T-helper 1 cell (primary cell): ENCODE measurements around the gene ARHGEF17.
"Not testable (repeated sequence)": the region's sequence is repeated elsewhere in the genome, so short reads cannot be mapped to it uniquely, and the experiment has no call there.

Experiments used
- DNase-seq, 5 donors: peaks; one replicate each; pipeline ENCODE4 v3.0.0-alpha.2; 2012 to 2020
- total RNA-seq, 4 donors: gene quantifications; one replicate each; lab custom pipeline; 2026; lab: John Stamatoyannopoulos, UW

Gene ARHGEF17
- 0 to 0.24 (median 0.19) reads per million in 4 donors for total RNA-seq

DNA sequence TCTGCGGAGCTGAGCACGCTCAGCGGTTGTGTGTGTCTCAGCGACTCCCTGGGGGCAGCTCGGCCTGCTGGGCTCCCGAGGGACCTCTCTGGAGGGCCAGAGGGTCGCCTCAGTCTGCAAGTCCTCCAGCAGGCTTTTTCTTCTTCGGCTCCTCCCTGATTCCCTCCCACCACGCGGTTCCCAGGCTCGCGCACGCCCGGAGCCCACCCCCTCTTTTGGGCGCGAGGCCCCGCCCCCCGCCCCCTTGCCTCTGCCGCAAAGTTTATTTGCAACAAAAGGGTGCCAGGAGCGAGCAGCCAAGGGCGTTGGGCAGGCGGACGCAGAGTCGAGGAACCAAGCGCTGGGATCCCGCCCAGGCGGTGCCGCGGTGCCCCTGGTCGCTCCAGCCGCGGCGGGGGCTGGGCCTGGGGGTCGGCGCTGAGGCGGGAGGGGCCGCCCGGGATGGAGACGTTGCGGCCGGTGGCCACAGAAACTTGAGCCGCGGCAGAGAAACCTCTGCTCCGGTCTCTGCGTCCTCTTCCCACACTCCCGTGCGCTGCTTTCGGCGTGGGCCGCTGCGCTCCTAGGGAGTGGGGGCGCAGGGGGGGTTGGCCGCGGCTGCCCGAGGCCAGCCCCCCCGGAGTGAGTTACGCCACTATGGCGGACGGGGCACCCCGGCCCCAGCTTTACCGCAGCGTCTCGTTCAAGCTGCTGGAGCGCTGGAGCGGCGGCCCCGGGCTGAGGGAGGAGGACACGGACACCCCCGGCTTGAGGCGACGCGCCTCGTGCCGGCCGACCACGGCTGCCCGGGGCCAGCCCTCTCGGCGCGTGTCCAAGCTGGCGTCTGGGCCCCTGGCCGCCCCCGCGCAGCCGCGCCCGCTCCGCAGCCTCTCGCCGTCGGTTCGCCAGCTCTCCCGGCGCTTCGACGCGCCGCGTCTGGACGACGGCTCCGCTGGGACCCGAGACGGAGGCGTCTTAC, at the start of gene ARHGEF17:
TSS of gene ARHGEF17 (plus strand) at position 274 of the 958 bp plus-strand sequence. CDS start at position 637, 363 bp downstream.
- peak in 2 of 5 donors; percentile 21 to 26 for DNase-seq

GRCh38 chr11:73259406-73260126, 48.5 kb upstream of the ARHGEF17 start:
- DNase-seq, result no peak

- no peak for DNase-seq
Measured at GRCh38 chr11:73260127-73260457, 48.0 kb upstream of the ARHGEF17 start.

DNA sequence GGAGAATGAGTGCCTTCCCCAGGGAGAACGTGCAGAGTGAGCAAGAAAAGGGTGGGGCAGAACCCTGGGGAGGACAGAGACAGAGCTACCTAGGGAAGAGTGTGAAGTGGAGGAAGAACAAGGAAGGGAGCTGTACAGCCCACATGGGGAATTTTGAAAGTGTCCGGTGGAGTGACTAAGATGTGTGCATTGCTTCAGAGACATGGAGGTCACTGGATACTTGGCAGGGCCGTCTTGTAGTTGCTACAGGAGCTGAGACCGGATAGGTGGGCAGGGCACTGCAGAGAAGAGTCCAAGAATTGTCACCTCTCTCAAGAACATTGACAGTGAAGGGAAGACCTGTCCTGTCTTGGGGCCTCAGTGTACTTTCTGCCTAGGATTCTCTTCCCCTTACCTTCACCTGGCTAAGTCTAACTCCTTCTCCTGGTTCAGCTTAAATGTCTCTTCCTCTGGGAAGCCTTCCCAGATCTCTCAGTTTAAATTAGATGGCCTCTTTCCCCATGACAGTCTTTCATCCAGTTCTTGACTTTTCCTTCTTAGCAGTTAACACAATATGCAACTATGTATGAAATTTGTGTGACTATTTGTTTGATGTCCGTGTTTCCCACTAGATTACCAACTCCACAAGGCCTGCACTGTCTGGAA, 45.1 kb upstream of the ARHGEF17 start:
- DNase-seq, result no peak

- no peak for DNase-seq
Measured at GRCh38 chr11:73263640-73264039, 44.4 kb upstream of the ARHGEF17 start.

DNA sequence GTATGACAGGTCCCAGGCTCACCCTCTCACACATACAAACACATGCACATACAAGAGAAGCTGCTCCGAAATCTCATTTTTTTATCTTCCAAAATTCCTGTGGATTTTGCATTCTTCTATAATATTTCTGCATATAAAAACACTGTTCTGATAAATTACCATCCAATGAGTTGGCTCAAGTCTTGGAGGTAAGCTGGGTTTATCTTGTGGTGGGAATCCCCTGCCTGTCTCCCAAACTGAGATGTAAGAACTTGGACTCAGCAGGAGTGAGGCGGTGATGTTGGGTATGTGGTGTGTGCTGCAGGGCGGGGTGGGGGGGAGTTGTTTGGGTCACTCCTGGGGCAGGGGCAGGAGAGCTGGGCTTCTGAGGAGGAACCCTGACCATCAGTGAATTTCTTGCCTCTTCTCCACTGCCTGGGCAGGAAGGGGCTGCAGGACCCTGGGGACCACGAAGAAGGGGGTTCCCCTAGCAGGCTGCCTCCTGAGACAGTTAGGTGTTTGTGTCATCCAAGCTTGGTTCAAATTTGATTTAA, 42.7 kb upstream of the ARHGEF17 start:
- DNase-seq, result no peak

DNA sequence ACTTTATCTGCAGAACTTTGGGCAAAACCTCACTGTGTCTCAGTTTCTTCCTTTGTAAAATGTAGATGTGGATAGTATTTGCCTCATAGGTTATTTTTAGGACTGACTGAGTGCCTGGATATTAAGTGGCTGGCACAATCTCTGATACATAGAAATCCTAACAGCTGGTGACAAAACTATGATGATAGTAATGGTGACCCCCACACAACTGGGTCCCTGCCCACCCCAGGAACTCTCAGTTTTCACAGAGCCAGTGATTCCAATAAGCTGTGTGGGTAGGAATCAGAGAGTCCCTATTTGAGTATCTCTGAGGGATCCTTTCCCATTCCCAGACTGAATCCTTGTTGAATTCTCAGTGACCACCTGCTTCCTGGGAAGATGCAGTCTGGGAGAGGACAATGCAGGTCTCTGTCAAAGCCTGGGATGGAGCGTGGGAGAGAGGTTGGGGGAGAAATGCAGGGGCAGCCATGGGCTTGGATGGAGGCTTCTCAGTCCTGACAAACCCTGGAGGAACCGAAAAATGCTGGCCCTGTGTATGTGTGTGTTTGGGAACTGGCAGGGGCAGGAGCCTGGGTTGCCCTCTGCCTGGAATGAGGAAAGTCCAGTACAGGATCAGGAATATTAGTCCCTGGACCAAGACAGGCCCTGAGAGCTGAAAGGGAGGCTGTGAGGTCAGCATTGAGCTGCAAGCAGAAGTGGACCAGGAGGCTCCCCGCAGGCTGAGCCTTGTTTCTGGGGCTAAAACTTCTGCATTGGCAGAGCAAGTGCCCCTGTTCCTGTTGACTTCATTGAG, 42.0 kb upstream of the ARHGEF17 start:
- DNase-seq, result no peak

GRCh38 chr11:73266646-73267020, 41.4 kb upstream of the ARHGEF17 start:
- DNase-seq, result no peak

DNA sequence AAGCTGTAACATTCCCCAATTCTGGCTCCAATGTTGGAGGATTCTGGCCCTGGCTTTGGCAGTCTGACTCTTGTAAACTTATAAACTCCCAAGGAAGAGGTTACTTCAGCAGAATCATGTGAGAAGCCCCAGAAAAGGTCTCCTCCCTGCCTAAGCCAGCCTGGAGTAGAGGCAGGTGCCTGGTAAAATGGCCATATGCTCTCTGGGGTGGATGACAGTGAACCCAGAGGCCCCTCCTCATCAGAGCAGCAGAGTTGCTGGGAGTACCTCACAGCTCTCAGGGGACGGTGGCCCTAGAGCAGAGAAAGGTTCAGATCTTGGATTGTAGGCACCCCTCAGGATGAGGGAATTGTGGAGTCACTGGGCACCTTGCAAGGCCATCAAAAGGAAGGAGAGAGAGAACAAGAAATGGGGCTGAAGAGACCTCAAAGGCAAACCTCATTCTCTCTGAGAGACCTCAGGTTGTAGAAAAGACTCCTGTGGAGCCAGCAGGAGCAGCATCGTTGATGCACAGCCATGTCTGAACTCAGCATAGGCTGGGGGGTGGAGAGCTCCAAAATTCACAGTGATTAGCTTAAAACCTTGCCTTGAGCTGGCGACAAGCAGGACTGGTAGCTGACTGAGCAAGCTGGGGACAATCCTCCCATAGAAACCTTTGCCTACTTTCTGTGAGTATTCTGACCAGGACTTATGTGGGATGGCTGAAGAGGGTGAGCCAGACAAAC, 40.8 kb upstream of the ARHGEF17 start:
- DNase-seq, result no peak

GRCh38 chr11:73267906-73268540, 40.1 kb upstream of the ARHGEF17 start:
- no peak for DNase-seq

GRCh38 chr11:73268671-73269271, 39.3 kb upstream of the ARHGEF17 start:
- no peak for DNase-seq

DNA sequence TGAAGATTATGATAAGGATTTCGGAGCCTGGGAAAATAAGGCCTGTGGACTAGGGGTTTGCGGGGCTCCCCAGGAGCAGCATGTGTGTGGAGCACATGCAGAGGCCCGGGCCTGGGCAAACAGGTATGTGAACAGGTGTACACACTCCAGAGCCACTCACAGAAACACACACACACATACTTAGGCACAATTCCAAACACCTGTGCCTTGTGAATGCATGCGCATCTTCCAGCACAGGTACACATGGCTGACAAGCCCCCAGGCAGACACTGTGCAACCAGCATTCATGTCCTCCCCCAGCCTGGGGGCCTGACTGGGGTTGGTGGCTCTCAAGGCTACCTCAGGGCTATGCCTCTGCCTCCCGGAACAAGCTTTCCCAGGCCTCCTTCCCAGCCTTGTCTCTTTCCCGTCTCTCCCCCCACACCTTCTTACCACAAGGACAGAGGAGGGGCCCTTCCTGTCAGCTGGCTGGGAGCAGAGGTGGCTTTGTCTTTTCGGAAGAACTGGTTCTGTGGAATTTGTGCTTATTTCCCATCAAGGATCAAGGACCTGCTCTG, 38.5 kb upstream of the ARHGEF17 start:
- DNase-seq, result no peak

DNA sequence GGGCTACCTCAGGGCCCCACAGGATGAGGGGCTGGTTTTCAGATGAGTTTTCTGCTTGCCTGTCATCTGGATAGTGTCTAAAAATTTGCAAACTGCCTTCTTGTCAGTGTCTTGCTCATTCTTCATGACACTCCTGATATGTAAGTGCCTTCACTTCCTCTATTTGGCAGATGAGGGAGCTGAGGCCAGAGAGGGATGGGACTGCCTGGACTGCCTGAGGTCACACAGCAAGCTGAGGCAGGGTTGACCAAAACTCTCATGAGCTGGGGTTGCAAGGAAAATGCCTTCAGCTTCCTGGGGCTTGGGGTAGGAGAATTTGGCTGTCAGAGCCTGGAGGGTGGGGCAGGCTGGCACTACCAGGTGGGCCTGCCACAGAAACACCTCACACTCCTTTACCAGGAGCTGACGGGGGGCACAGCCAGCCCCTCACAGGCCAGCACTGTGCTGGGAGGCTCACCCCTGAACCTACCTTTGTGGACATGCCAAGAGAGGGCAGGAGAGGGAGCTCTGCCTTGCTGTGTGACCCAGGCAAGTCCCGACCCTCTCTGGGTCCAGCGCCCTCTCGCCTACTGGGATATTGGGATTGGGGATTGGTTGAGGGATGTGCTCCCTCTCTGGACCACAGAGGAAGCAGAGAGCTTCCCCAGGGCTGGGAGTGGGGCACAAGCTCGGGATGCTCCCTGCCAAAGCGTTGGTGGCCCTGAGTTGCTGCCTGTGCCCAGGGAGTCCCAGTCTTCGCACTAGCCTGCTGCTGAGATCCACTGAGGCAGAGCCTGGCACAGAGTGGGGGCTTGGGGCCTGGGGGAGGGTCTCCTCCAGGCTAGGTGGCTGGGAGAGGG, 37.8 kb upstream of the ARHGEF17 start:
- no peak for DNase-seq

DNA sequence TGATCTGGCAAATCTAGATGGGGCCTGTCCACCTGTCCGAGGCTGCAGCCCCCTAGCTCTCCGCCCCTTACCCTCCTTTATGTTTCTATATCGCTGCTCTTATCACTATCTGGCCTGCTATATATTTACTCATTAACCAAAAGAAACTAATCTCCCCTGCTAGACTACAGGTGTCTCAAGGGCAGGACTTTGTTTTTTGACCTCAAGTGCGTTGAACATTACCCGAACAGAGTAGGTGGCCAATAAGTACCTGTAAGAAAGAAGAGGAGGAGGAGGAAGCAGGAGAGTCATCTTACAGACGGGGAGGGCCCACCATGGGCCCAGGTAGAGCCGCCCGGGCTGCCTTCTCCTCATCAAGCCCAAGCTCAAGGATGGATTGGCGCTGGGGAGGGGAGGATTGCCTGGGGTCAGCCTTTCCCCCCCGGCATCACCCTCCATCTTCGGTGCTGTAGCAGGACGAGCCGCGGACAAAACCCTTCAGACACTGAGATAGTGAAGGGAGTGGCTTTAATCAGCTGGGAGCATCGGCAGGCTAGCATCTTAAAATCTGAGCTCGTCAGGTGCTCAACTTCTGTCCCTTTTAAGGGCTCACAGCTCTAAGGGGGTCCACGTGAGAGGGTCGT, 37.1 kb upstream of the ARHGEF17 start:
- DNase-seq, result no peak

- not testable (repeated sequence) for DNase-seq
Measured at GRCh38 chr11:73271478-73271865, 36.6 kb upstream of the ARHGEF17 start.

- DNase-seq, result no peak
Measured at GRCh38 chr11:73271936-73272679, 36.0 kb upstream of the ARHGEF17 start, which contains the start of gene P2RY6. Gene P2RY6, plus strand, starts transcription at chr11:73272338. Its CDS starts 24,181 bp downstream, at chr11:73296519.

GRCh38 chr11:73272680-73273038, 35.4 kb upstream of the ARHGEF17 start:
- no peak for DNase-seq
